KG1 (cell line): ENCODE measurements around the gene STARD13.

Experiments
- DNase-seq: peaks from one replicate; lab custom pipeline; 2025; lab: John Stamatoyannopoulos, UW

Gene STARD13

GRCh38 chr13:33277037-33277740 lies 8.4 kb downstream of the STARD13 start:
- DNase-seq = no peak

DNA sequence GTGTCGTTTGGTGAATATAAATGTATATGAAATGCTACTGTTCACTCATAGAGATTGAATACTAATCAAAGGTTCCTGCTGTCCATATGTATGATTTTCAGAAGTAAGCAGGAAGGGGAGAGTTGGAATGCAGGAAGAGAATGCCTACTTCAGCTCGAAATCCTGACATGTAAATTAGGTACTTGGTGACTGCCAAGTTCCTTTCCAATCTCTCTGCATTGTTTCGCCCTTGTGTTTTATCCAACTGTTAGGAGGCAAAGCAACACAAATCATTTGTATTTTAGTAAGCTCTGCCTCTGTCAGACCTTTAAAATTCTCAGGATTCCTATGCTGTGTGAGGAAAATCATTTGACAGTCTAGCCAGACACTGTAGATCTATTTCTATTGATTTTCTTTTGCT lies 9.0 kb downstream of the STARD13 start:
- no peak for DNase-seq

- no peak for DNase-seq
These were observed 9.6 kb downstream of the STARD13 start for GRCh38 chr13:33275916-33276315.

- no peak for DNase-seq
These were observed 11.3 kb downstream of the STARD13 start for GRCh38 chr13:33274264-33274663.

DNA sequence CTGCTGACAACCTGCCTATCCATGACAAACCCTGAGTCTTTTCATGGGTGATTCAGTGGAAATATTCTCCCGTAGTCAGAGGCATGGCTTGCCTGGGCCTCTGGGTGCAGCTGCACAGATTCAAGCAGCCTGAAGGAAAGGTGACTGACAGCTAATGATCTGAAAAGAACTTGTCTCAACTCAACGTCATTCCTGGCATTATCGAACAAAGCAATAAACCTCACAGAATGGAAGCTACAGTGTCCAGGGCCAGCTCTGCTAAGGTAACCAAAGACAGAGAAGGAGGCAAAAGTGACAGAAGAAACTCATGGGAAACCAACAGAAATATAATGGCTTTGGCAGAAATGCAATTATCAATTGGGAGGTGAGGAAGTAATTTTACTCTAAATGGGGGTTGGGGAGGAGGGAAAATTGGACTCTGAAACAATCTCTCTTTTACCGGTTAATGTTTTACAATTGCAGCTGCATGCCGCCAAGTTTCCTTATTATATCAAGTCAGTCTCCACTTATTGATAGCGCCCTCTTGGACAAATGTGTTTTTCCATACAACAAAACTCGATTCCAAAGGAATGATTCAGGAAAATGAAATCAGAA lies 12.9 kb downstream of the STARD13 start:
- DNase-seq = no peak

GRCh38 chr13:33271759-33272158 lies 13.8 kb downstream of the STARD13 start:
- no peak for DNase-seq

DNA sequence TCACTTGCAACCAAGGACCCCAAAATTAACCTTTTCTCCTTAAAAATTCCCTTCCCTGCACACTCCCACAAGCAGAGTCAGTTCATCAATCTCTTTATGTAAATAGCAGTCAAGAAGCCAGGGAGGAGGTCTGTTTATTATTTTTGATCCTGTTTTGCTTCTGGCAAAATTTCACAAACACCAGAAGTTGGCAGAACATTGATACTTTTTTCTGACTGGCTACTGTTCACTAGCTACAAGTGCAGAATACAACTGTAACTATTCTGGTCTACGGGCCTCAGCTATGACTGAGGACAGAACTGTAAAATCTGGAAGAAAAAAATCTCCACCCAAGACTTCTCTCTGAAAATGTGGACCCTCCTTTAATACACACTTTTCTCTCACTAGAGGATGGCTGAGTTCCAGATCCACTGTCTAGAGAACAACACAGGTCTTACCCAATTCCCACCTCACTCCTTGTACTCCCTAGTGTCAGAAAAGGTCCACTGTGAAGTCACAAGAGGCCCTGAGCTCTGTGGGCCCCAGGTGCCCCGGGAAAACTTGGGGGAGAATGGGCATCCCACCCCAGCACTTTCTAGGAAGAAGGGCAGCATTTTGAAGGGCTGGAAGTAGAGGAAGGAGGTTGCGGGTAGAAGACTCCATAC lies 14.5 kb downstream of the STARD13 start:
- no peak for DNase-seq

DNA sequence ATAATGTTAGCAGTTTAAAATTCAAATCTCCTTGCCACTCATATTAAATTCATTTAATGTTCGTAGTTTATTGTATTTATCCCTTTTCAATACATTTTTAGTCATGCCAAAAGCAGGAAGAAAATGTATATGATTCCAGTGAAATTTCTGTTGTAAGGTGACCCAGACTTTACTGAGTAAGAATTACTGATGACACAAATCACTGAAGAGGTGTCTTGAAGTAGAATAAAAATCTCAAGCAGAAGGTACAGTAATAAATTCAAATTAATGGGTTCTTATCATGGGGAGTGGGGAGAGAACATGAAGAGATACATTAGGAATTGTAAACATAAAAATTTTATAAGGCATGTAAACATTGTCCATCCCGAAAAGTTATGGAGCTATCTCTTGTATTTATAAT lies 19.9 kb downstream of the STARD13 start:
- no peak for DNase-seq

DNA sequence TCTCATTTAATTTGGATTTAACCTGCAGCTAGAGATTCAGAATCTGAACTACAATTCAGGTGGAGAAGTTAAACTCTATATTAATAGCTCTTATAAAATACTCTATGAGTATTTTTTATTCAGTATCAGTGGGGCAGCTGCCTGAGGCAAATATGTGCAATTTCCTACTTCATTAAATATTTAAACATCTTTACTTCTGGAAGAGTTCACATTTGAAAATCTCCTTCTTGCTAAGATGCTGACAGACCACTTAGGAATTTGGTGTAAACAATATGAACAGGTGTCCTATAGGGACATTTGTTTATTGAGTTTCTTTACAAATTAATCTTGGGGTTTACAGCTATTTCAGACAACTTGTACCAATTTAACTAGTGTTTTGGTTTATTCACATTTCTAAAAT lies 20.4 kb downstream of the STARD13 start:
- DNase-seq = no peak

DNA sequence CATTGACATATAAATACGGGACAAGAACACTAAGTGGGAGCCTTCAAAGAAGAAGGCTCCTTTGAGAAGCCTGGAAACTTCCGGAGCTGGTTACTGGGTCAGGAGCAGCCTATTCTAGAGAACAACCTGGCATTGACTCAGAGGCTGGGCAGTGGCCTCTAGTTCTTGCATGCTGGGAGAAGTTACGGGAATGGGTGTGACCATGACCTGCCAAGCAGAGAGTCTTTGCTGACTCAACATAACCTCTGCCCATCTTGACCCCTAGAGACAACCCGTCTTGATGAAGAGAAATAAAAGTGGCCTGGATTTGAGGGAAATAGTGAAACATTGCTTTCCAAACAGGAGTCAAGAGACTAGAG lies 21.0 kb downstream of the STARD13 start:
- no peak for DNase-seq

DNA sequence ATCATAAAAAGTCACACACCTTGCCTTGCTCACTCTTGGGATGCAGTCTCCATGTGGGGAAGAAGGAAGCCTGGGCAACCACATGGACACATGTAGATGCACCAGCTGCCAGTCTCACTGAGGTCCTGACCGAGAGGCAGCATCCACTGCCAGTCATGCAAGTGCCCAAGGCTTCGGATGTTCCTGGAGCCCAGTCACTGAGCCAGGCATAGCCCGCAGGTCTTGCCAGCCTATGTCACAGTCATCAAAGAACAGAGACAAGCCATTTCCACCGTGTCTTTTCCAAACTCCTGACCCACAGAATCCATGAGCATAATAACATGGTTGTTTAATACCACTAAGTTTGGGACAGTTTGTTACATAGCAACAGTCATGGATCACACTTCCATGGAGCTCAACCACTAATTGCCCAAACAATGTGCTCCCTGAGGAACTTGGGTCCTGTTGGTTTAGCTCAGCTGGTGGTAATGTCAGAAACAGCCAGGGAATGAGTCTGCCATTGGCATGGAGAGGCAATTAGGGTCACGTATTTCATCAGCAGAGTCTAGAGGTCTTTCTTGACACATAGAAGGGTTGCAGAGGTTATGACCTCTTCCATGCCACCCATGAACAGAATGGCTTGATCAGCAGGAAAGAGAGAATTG lies 21.5 kb downstream of the STARD13 start:
- no peak for DNase-seq

DNA sequence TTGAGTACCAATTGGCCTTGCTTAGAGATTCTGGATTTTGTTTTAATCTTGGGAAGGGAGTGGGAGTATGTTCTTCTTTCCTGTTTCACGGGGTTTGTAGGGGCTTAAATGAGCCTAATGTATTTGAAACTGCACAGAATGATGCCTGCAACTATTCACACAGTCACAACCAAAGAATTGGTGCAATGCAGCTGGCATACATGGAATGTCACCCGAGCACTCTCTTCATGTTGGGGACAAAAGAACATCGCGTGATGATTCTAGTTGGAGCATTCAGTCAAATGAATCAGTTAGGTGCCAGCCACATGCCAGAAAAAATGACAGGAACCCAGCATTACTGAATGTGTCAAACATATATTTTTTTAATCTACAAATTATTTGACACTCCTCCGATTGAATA lies 22.1 kb downstream of the STARD13 start:
- DNase-seq = no peak

- DNase-seq = no peak
These were observed 22.6 kb downstream of the STARD13 start for GRCh38 chr13:33262997-33263396.

GRCh38 chr13:33262594-33262993 lies 23.0 kb downstream of the STARD13 start:
- no peak for DNase-seq

DNA sequence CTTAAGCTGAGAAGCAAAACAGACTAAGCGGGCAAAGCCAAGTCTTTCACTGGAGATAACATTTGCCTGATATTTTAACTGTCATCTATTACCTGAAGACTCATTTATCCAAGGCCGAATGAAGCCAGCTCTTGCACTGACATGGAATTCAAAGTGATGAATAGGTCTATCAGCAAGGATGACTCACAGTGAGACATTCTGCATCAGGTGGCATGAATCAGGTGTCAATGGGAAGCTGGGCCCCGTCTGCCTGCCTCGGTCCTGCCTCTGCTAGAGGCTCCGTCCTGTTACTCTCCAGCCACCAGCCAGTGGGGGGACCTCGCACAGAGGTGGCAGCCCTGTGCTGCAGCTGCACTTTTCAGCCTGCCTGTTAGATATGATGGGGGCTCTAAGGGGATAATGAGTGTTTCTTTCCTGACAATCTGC lies 23.5 kb downstream of the STARD13 start:
- DNase-seq = no peak

DNA sequence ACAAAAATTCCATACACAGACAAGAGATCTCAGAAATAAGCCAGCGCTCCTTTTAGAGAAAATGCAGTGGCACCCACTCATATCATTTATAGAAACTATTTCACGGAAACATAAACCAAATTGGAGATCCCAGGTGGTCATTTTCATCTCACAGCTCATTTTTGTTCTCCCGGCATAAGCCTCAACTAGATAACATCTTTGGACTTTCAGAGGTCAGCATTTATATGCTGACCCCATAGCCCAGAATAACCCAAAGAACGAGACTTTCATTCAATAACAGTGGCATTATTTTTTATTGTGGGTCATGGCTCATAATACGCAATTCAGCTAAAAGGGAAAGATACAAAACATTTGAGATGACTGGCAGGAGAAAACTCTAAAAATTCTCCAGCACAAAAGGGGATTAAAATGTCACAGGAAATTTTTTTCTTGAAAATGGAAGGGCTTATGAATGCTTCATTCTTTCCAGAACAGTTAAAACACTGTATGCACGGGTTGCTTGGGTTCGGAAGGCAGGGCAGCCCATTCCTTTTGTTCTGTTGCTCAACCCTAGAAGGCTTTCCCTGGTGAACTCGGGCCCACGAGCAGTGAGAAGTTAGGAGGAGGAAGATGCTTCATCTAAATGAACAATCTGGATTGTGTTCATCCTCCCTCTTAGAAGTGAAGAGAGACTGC lies 24.0 kb downstream of the STARD13 start:
- no peak for DNase-seq

- DNase-seq = no peak
These were observed 25.1 kb downstream of the STARD13 start for GRCh38 chr13:33260168-33261098.

- DNase-seq = no peak
These were observed 26.3 kb downstream of the STARD13 start for GRCh38 chr13:33259296-33259695.

GRCh38 chr13:33258808-33259193 lies 26.8 kb downstream of the STARD13 start:
- no peak for DNase-seq

GRCh38 chr13:33257841-33258807 lies 27.4 kb downstream of the STARD13 start:
- no peak for DNase-seq
